Epithelial cell of esophagus (primary cell): ENCODE results near the gene CRTAC1.

Source experiments
- DNase-seq: peaks from one replicate; pipeline ENCODE4 v3.0.0; 2010; ENCODE audit warnings: low read depth
- H3K4me3 ChIP-seq: 2 replicates; pipeline ENCODE4 v1.5.1; 2011; ENCODE audit warnings: mild to moderate bottlenecking, low read length, control low read depth
- CTCF ChIP-seq: IDR thresholded peaks from 2 replicates; pipeline ENCODE4 v1.5.1; 2011; ENCODE audit warnings: low read depth, mild to moderate bottlenecking, low read length, control low read depth, inconsistent platforms; ENCODE audit not compliant: insufficient read depth; ENCODE audit errors: missing control alignments

Gene CRTAC1

GRCh38 chr10:98030991-98031431 is 590 bp upstream of the CRTAC1 start:
- H3K4me3 ChIP-seq, result no peak overlapping the region
- no peak for DNase-seq
- no peak for TF ChIP-seq CTCF

GRCh38 chr10:98029149-98030092 is 1.0 kb downstream of the CRTAC1 start:
- TF ChIP-seq CTCF, result no peak
- no peak for DNase-seq
- no peak overlapping the region for H3K4me3 ChIP-seq

GRCh38 chr10:98028168-98028770 is 2.2 kb downstream of the CRTAC1 start:
- TF ChIP-seq CTCF, result peak; percentile 67
- H3K4me3 ChIP-seq, result no peak overlapping the region
- DNase-seq, result peak; percentile 53

- H3K4me3 ChIP-seq, result no peak overlapping the region
- TF ChIP-seq CTCF, result no peak
- DNase-seq, result no peak
Measured at GRCh38 chr10:98023024-98023423, 7.4 kb downstream of the CRTAC1 start.

- no peak overlapping the region for H3K4me3 ChIP-seq
- no peak for DNase-seq
- TF ChIP-seq CTCF, result no peak
Measured at GRCh38 chr10:98020784-98021183, 9.6 kb downstream of the CRTAC1 start.

GRCh38 chr10:98020254-98020653 is 10.2 kb downstream of the CRTAC1 start:
- H3K4me3 ChIP-seq, result no peak overlapping the region
- TF ChIP-seq CTCF, result no peak
- no peak for DNase-seq
